DND-41 (cell line): ENCODE results near the gene CAPRIN1.

Experiments used
- EZH2 ChIP-seq: IDR thresholded peaks from 3 replicates; pipeline ENCODE4 v1.6.1; 2012; ENCODE audit warnings: borderline replicate concordance, low read depth, mild to moderate bottlenecking, moderate library complexity, low read length, inconsistent platforms; ENCODE audit not compliant: severe bottlenecking
- TF ChIP-seq, protein P1 (sequence below): IDR thresholded peaks from 2 replicates; pipeline ENCODE4 v1.5.1; 2012; ENCODE audit warnings: borderline replicate concordance, low read length, moderate library complexity, mild to moderate bottlenecking; ENCODE audit not compliant: poor library complexity, severe bottlenecking; ENCODE audit errors: extremely low read depth

GRCh38 chr11:34149274-34149673 is 97.7 kb downstream of the CAPRIN1 start:
- TF ChIP-seq, protein P1, sequence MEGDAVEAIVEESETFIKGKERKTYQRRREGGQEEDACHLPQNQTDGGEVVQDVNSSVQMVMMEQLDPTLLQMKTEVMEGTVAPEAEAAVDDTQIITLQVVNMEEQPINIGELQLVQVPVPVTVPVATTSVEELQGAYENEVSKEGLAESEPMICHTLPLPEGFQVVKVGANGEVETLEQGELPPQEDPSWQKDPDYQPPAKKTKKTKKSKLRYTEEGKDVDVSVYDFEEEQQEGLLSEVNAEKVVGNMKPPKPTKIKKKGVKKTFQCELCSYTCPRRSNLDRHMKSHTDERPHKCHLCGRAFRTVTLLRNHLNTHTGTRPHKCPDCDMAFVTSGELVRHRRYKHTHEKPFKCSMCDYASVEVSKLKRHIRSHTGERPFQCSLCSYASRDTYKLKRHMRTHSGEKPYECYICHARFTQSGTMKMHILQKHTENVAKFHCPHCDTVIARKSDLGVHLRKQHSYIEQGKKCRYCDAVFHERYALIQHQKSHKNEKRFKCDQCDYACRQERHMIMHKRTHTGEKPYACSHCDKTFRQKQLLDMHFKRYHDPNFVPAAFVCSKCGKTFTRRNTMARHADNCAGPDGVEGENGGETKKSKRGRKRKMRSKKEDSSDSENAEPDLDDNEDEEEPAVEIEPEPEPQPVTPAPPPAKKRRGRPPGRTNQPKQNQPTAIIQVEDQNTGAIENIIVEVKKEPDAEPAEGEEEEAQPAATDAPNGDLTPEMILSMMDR, result no peak
- no peak for TF ChIP-seq EZH2
